ENCODE data around the gene ARSJ. TPM values are rescaled to one million over a fixed set of nuclear protein-coding genes. Genes with fewer than 3 reads are reported as not detected.

ARSJ gene
- total and polyA plus RNA-seq, 2 of the 8 experiments (the other 6 are each of a cell fraction or from before 2014, with no cell fraction given): 1.4 to 6.3 TPM

DNA sequence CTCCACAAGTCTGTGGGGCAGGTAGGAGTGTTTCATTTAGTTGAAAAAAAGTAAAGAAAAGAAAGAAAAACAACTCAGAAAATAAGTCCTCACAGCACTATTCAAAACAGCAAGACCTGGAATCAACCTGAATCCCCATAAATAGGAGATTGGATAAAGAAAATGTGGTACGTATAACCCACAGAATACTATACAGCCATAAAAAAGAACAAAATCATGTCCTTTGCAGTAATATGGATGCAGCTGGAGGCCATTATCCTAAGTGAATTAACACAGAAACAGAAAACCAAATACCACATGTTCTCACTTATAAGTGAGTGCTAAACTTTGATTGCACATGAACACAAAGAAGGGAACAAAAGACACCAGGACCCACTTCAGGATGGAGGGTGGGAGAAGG is 71.9 kb downstream of the ARSJ start (continued):
- TF ChIP-seq ZNF274 (IDR thresholded peaks at IDR 0.05; ENCODE audit: borderline replicate concordance, extremely low read depth, low read length) (no peak), POLR2AphosphoS5 (IDR thresholded peaks at IDR 0.05; ENCODE audit: low read depth, low read length) (no peak), SIRT6 (IDR thresholded peaks at IDR 0.05; ENCODE audit: low read length) (no peak), SP4 (IDR thresholded peaks at IDR 0.05; ENCODE audit: low read length) (no peak), TBP (IDR thresholded peaks at IDR 0.05; ENCODE audit: low read depth, low read length) (no peak)

Data from H1 (cell line).